Epithelial cell of proximal tubule (primary cell): Measurements from ENCODE around the gene CYP27A1. TPM values are rescaled to one million over a fixed set of nuclear protein-coding genes. Genes with fewer than 3 reads are reported as not detected.

Experiments used
- DNase-seq: peaks from one replicate; pipeline ENCODE4 v3.0.0-alpha.2; 2011; ENCODE audit warnings: low read depth
- H3K4me3 ChIP-seq: 2 replicates; pipeline ENCODE4 v1.5.1; 2011; ENCODE audit warnings: low read depth, mild to moderate bottlenecking, low read length
- CTCF ChIP-seq: conservative IDR thresholded peaks from 2 replicates; pipeline ENCODE4 v1.5.1; 2012; ENCODE audit warnings: low read depth, mild to moderate bottlenecking, low read length
- total RNA-seq: library from RNA; depleted of rRNA; stranded (reverse); fragments of >200 nt; gene quantifications from 2 replicates; pipeline ENCODE4 v1.2.3, GENCODE V29; 2015

CYP27A1 gene
- total RNA-seq, 1 donor from 2014 or later, result 49.0 TPM

DNA sequence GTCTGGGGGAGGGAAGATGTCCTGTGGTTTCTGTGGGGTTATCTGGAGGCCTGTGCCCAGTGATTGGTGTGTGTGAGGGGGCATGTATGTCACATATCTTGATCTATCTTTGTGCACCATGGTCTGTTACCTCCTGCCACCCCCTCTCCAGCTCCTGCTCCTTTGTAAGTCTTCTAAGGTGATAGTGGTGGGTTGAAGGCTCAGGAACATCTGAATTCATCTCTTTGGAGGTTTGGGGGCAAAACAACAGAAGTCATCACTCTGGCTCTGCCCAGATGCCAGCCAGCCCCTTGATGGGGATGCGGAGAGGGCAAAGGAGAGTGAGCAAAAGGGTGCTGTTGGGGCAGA lies 74.9 kb downstream of the CYP27A1 start:
- no peak for DNase-seq
- no peak for TF ChIP-seq CTCF
- no peak overlapping the region for H3K4me3 ChIP-seq

- no peak overlapping the region for H3K4me3 ChIP-seq
- DNase-seq, result no peak
- no peak for TF ChIP-seq CTCF
Measured at GRCh38 chr2:218857371-218858137, 75.6 kb downstream of the CYP27A1 start.

DNA sequence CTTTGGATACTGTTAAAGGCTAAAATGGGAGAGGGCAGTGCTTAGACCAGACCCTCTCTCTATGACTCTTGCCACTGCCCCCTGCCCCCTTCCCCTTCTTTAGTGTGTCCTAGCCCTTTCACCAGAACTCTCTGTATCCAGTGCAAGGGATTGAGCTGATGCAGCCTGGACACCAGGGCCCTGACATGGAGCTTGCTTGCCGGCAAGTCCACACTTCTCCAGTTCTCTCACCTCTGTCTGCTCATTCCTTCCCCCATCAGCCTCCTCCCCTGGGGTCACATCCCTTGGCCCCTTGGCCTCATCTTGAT lies 76.1 kb downstream of the CYP27A1 start:
- H3K4me3 ChIP-seq, result no peak overlapping the region
- DNase-seq, result no peak
- no peak for TF ChIP-seq CTCF

DNA sequence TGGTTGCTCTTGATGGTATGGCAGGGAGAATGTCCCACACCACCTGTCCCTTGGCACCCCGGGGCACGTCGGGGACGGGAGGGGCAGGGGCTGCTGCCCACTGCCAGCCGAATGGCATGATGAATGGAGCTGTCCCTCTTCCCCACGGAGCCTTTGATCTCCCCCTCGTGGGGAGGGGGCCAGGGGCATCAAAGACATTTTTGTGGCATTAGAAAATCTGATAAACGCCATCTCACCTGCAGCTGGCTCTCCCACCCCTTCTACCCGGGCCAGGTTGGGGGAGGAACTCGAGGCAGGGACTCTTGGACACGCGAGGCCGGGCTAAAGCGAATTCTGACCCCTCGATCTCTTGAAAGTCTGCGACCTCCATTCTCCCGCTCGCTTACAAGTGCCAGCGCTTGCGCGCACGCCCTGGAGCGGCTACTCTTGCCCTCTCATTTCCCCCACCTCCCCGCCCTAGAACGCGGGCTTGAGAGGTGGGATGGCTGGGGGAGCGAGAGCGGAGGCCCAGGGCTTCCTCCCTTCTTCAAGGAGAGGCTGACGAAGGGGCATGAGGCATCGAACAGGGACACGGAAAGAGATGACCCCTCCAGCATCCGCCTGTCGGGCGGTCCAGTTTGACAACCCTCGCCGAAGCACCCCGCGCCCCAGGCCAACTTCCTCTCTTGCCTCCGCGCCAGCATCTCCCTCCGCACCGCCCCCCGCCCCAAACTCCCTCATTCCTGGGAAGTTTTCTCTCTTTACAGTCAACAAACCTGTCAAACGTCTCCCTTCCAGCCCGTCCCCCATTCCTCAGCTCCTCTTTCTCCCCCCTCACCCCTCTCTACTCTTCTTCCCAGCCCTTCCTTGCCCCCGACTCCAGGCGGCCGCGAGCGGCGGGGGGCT lies 77.0 kb downstream of the CYP27A1 start:
- no peak for TF ChIP-seq CTCF
- DNase-seq, result no peak
- peak overlapping the region; percentile 19 for H3K4me3 ChIP-seq

DNA sequence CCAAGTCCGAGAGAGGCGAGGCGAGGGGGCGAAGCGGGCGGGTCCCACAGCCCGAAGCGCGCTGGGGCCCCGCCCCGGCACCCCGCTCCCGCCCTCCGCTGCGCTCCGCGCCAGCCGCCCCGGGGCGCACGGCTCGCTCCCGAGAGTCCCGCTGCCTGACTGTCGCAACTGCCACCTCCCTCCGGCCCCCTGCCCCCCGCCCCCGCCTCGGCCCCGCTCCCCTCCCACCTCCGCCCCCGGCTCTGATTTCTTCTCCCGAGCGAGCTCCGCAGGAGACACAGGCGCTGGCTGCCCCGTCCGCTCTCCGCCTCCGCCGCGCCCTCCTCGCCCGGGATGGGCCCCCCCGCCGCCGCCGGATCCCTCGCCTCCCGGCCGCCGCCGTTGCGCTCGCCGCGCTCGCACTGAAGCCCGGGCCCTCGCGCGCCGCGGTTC lies 77.6 kb downstream of the CYP27A1 start, which contains the start of gene WNT6:
TSS of gene WNT6 (plus strand) at position 250 of the 432 bp plus-strand sequence. CDS start 233 bp downstream, outside the sequence.
- TF ChIP-seq CTCF, result no peak
- no peak for DNase-seq
- peak within 1 kb of the TSS; percentile 40 for H3K4me3 ChIP-seq

DNA sequence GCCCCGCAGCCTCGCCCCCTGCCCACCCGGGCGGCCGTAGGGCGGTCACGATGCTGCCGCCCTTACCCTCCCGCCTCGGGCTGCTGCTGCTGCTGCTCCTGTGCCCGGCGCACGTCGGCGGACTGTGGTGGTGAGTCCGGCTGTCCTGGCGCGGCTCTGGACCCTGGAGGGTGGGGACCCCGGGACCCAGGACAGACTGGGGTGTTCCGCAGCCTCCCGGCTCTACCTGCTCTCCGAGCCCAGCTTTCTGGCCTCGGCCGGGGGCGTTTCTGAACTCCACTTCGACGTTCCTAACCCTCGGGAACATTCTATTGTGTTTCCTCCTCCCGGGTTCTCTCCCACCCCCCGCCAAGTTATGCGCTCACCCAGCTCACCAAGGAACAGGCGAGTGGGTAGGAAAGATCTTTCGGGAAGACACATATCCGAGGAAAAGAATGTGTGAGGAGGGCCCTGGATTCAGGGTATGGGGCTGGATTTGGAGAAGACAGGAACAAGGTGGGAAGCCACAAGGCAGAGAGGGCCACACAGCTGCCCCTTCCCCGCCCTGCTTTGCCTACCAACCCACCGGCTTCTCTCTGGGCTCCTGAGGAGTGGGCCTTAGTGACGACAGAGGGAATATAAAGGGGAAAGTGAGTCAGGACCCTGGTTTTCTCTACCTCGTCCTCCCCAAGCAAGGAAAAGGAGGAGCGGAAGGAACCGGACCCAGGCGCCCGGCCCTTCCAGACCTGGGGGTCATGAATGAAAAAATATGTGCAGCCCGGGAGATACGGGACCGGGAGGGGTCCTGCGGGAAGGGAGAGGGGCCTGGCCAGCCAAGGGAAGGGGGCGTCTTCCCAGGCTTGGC lies 78.3 kb downstream of the CYP27A1 start:
- H3K4me3 ChIP-seq, result peak overlapping the region; percentile 40
- TF ChIP-seq CTCF, result no peak
- no peak for DNase-seq
